GM12878 (cell line): ENCODE results near the gene EPHB1. TPM values are rescaled to one million over a fixed set of nuclear protein-coding genes. Genes with fewer than 3 reads are reported as not detected.

Experiments used
- ATAC-seq: fragments of 200-7000 bp; cut with Tn5 transposase; 3 replicates; pipeline ENCODE4 v1.9.1; 2020; ENCODE audit warnings: mild to moderate bottlenecking, moderate library complexity
- BruUV-seq: library from RNA; stranded (reverse); fragments of 400-500 nt; replicated peaks from 2 replicates; lab custom pipeline; 2021; lab: Mats Ljungman, UMichigan
- CTCF ChIA-PET: fragments of 300-600 bp; sonication (Branson Sonifier 250); formaldehyde crosslinking; extraction: SDS; loops from one replicate; lab custom pipeline; 2021; ENCODE audit warnings: inconsistent platforms; lab: Yijun Ruan, JAX
- POLR2A ChIA-PET: fragments of 350-600 bp; formaldehyde crosslinking; extraction: SDS; loops from one replicate; lab custom pipeline; 2021; ENCODE audit warnings: inconsistent platforms; lab: Charles Lee
- RAD21 ChIA-PET: fragments of 300-600 bp; sonication (Branson Sonifier 250); formaldehyde crosslinking; loops from one replicate; lab custom pipeline; 2023; ENCODE audit warnings: antibody characterized with exemption; ENCODE audit not compliant: unreplicated experiment; lab: Charles Lee
- SMC1A ChIA-PET: fragments of 300-600 bp; sonication (Branson Sonifier 250); formaldehyde crosslinking; loops from one replicate; lab custom pipeline; 2023; ENCODE audit not compliant: unreplicated experiment, uncharacterized antibody; lab: Charles Lee
- DNase-seq: peaks from one replicate; pipeline ENCODE4 v3.0.0-alpha.2; 2011; ENCODE audit warnings: low read depth, low spot score
- FAIRE-seq: peaks from 3 replicates; lab custom pipeline; 2011; peaks lifted over from hg19 to GRCh38; lab: Jason Lieb, UNC
- H2AFZ ChIP-seq: 2 replicates; pipeline ENCODE4 v1.6.0; 2011; ENCODE audit warnings: low read depth, low read length, control low read depth; ENCODE audit not compliant: control insufficient read depth
- H3K27ac ChIP-seq: 2 replicates; pipeline ENCODE4 v1.5.1; 2011; ENCODE audit warnings: control low read depth; ENCODE audit not compliant: control insufficient read depth, insufficient read depth
- H3K27me3 ChIP-seq, 2 experiments: replicated peaks in 1 of 2; 2 replicates each; pipeline versions ENCODE4 v1.6.0 to v1.6.1; 2011; ENCODE audit warnings: low read length in 1 of 2; ENCODE audit not compliant: control insufficient read depth in 2 of 2, insufficient read depth in 2 of 2
- H3K36me3 ChIP-seq, 2 experiments: 2 replicates each; pipeline ENCODE4 v1.5.1; 2011; ENCODE audit warnings: low read length in 1 of 2; ENCODE audit not compliant: control insufficient read depth in 2 of 2, insufficient read depth in 2 of 2
- H3K4me1 ChIP-seq: 2 replicates; pipeline ENCODE4 v1.6.1; 2011; ENCODE audit warnings: mild to moderate bottlenecking, low read length, moderate library complexity, mixed read lengths; ENCODE audit not compliant: control insufficient read depth, insufficient read depth
- H3K4me2 ChIP-seq: 2 replicates; pipeline ENCODE4 v1.6.0; 2011; ENCODE audit warnings: control low read depth; ENCODE audit not compliant: control insufficient read depth, insufficient read depth
- H3K4me3 ChIP-seq: fragments of 200-600 bp; sonication (generic); 2 replicates; pipeline ENCODE4 v1.5.1; 2016
- H3K79me2 ChIP-seq: 2 replicates; pipeline ENCODE4 v1.6.0; 2011; ENCODE audit warnings: low read length; ENCODE audit not compliant: control insufficient read depth, insufficient read depth
- H3K9ac ChIP-seq: 2 replicates; pipeline ENCODE4 v1.8.0; 2011; ENCODE audit warnings: low read length, control low read depth, mixed read lengths; ENCODE audit not compliant: control insufficient read depth, insufficient read depth
- H3K9me3 ChIP-seq: replicated peaks from 3 replicates; pipeline ENCODE4 v1.5.1; 2011; ENCODE audit warnings: mild to moderate bottlenecking, low read length; ENCODE audit not compliant: control insufficient read depth, insufficient read depth
- H4K20me1 ChIP-seq: 2 replicates; pipeline ENCODE4 v1.6.0; 2011; ENCODE audit not compliant: control insufficient read depth, insufficient read depth
- CREM ChIP-seq: IDR thresholded peaks from 2 replicates; pipeline ENCODE4 v1.6.1; 2014; ENCODE audit warnings: antibody characterized with exemption, low read depth
- HDAC6 ChIP-seq: fragments of 200-600 bp; sonication (generic); IDR thresholded peaks from one replicate; pipeline ENCODE4 v1.8.0; 2017; ENCODE audit warnings: antibody characterized with exemption; ENCODE audit not compliant: unreplicated experiment
- LARP7 ChIP-seq: fragments of 450-650 bp; IDR thresholded peaks from 2 replicates; pipeline ENCODE4 v1.6.1; 2017; ENCODE audit warnings: mild to moderate bottlenecking
- MEF2A ChIP-seq: IDR thresholded peaks from 2 replicates; pipeline ENCODE4 v1.6.1; 2011; ENCODE audit warnings: low read depth, mild to moderate bottlenecking, low read length, moderate library complexity; ENCODE audit not compliant: insufficient read depth
- NFIC ChIP-seq: IDR thresholded peaks from 2 replicates; pipeline ENCODE4 v1.6.1; 2012; ENCODE audit warnings: low read depth, mild to moderate bottlenecking, inconsistent platforms, low read length, moderate library complexity
- NFXL1 ChIP-seq: fragments of 450-650 bp; IDR thresholded peaks from 2 replicates; pipeline ENCODE4 v1.6.1; 2017; ENCODE audit warnings: antibody characterized with exemption, mild to moderate bottlenecking, borderline replicate concordance
- NFYA ChIP-seq: IDR thresholded peaks from 2 replicates; pipeline ENCODE4 v1.6.1; 2011; ENCODE audit warnings: low read depth, mild to moderate bottlenecking, low read length, improper control_type of control experiment, borderline replicate concordance
- PML ChIP-seq: IDR thresholded peaks from 2 replicates; pipeline ENCODE4 v1.6.1; 2012; ENCODE audit warnings: low read length, inconsistent platforms
- POLR2A ChIP-seq: IDR thresholded peaks from 2 replicates; pipeline ENCODE4 v1.6.1; 2011; ENCODE audit warnings: low read depth, mild to moderate bottlenecking, low read length
- PRDM15 ChIP-seq: fragments of 450-650 bp; formaldehyde crosslinking; IDR thresholded peaks from 2 replicates; pipeline ENCODE4 v1.4.0; 2020; ENCODE audit warnings: mild to moderate bottlenecking, moderate library complexity
- RBBP5 ChIP-seq: fragments of 200-600 bp; sonication (generic); conservative IDR thresholded peaks from 2 replicates; pipeline ENCODE4 v1.6.1; 2016
- SP1 ChIP-seq: IDR thresholded peaks from one replicate; pipeline ENCODE4 v1.6.1; 2011; ENCODE audit warnings: low read depth, low read length
- TBL1XR1 ChIP-seq: IDR thresholded peaks from 2 replicates; pipeline ENCODE4 v1.6.1; 2012; ENCODE audit warnings: low read depth, low read length, improper control_type of control experiment
- ZNF24 ChIP-seq: fragments of 450-650 bp; IDR thresholded peaks from 2 replicates; pipeline ENCODE4 v1.6.1; 2017; ENCODE audit warnings: antibody characterized with exemption, mild to moderate bottlenecking
- ZNF274 ChIP-seq: IDR thresholded peaks from one replicate; pipeline ENCODE4 v1.8.0; 2011; ENCODE audit not compliant: insufficient read length, insufficient read depth
- ZNF384 ChIP-seq: IDR thresholded peaks from 2 replicates; pipeline ENCODE4 v1.6.1; 2012; ENCODE audit warnings: low read depth, mild to moderate bottlenecking, low read length, improper control_type of control experiment, borderline replicate concordance
- ZSCAN29 ChIP-seq: fragments of 450-650 bp; IDR thresholded peaks from 2 replicates; pipeline ENCODE4 v1.6.1; 2017; ENCODE audit warnings: mild to moderate bottlenecking, moderate library complexity
- WGBS: methylation state at CpG from one replicate; pipeline ENCODE4 v1.1.6; 2016; ENCODE audit warnings: low lambda C conversion rate; ENCODE audit not compliant: insufficient replicate concordance, insufficient coverage; ENCODE audit errors: missing lambda C conversion rate; 5-methylcytosine and 5-hydroxymethylcytosine counted together
- in situ Hi-C: fragments of 300-500 bp; cut with MboI; formaldehyde crosslinking; loops from 9 replicates; pipeline ENCODE4 v1.14.3; 2018; ENCODE audit warnings: mixed read lengths
- intact Hi-C: fragments of 100-400 bp; cut with micrococcal nuclease; formaldehyde crosslinking; loops from one replicate; pipeline ENCODE4 v1.14.2; 2022; ENCODE audit not compliant: unreplicated experiment
- polyA plus RNA-seq, 11 experiments: library from polyadenylated mRNA; depleted of rRNA in 4 of 11; unstranded in 6 of 11; stranded (reverse) in 5 of 11; fragments of >200 nt; fragmentation: Nextera tagmentation in 4 of 11; fragmentation: Illumina TruSeq in 1 of 11; extraction: Ambion mirVana in 4 of 11; extraction: Trizol in 1 of 11; gene quantifications; 1 replicate in 1 of 11; 2 replicates in 10 of 11; pipeline versions ENCODE4 v1.2.1 to v1.2.3, GENCODE V29; 2011 to 2016; ENCODE audit warnings: inconsistent platforms in 2 of 11, missing spikeins in 2 of 11, low read depth in 1 of 11
- total RNA-seq, 4 experiments: library from RNA; depleted of rRNA in 3 of 4; stranded (reverse); fragments of >200 nt in 3 of 4; fragmentation: Illumina TruSeq in 1 of 4; extraction: Trizol in 1 of 4; gene quantifications; 2 replicates each; pipeline versions ENCODE4 v1.2.1 to v1.2.3, GENCODE V29; 2013 to 2021
- TF ChIP-seq, protein P1 (sequence below): fragments of 450-650 bp; IDR thresholded peaks from 2 replicates; pipeline ENCODE4 v1.6.1; 2016; ENCODE audit warnings: mild to moderate bottlenecking
- TF ChIP-seq, protein P2 (sequence below): IDR thresholded peaks from 2 replicates; pipeline ENCODE4 v1.6.1; 2011; ENCODE audit warnings: low read depth, mild to moderate bottlenecking, low read length, moderate library complexity, borderline replicate concordance; ENCODE audit errors: extremely low read depth

The EPHB1 gene
- total and polyA plus RNA-seq, 10 of the 15 experiments (the other 5 are each of a cell fraction or from before 2014, with no cell fraction given), result 0.33 to 23.8 (median 1.2) TPM

DNA sequence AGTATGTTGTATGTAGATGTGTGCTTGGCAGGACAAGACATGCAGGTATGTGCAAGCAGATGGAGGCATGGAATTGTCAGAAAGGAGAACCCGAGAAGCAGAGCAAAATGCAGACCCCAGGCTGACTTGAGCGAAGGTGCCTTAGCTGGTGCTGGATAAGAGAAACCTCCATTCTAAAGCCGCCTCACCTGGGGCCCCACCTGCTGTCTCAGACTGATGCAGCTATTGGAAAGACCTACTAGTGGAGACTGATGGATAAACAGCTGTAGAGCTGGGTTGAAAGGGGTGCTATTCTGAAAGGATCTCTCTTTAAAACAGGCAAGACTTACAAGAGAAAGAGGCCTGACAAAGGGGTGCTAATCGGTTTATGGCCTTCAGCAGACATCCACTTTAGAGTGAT lies 86.2 kb downstream of the EPHB1 start:
- peaks cover 2% of the 10 kb centered on the region for H3K79me2 ChIP-seq
- no peak overlapping the region for H3K4me2 ChIP-seq
- in situ Hi-C loops, result no loop called here
- 65% methylated on average over 4 of the region's 4 CpGs for whole genome bisulfite sequencing
- peaks cover 9% of the 10 kb centered on the region for H3K4me1 ChIP-seq
- intact Hi-C loops, result no loop called here
- no peak overlapping the region for H2AFZ ChIP-seq
- H4K20me1 ChIP-seq, result no peaks in the 10 kb centered on the region
- DNase-seq, result no peak
- no peaks in the 10 kb centered on the region for H3K27me3 ChIP-seq
- RAD21 ChIA-PET, result interaction anchor here (1.0 kb wide), 1 partner anchor 86 kb away, joined by 4 read pairs; the partner anchor contains the start of gene EPHB1
- CTCF ChIA-PET, result interaction anchor here (1.1 to 1.4 kb wide), 3 partner anchors 8 to 86 kb away, joined by 3 to 4 read pairs (median 4); partner anchors contain the start of gene EPHB1
- SMC1A ChIA-PET, result interaction anchor here (0.9 to 1.6 kb wide), 5 partner anchors 12 to 86 kb away, joined by 3 to 8 read pairs (median 5); partner anchors contain the start of gene EPHB1
- TF ChIP-seq SP1 (no peak), ZNF274 (no peak), ZSCAN29 (no peak), NFIC (no peak), RBBP5 (no peak), PML (no peak), POLR2A (no peak), ZNF384 (no peak), MEF2A (no peak), TBL1XR1 (no peak), NFYA (no peak), LARP7 (no peak), ZNF24 (no peak), CREM (no peak), PRDM15 (no peak), NFXL1 (no peak), HDAC6 (no peak)
- TF ChIP-seq, protein P1, sequence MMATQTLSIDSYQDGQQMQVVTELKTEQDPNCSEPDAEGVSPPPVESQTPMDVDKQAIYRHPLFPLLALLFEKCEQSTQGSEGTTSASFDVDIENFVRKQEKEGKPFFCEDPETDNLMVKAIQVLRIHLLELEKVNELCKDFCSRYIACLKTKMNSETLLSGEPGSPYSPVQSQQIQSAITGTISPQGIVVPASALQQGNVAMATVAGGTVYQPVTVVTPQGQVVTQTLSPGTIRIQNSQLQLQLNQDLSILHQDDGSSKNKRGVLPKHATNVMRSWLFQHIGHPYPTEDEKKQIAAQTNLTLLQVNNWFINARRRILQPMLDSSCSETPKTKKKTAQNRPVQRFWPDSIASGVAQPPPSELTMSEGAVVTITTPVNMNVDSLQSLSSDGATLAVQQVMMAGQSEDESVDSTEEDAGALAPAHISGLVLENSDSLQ, result no peak
- TF ChIP-seq, protein P2, sequence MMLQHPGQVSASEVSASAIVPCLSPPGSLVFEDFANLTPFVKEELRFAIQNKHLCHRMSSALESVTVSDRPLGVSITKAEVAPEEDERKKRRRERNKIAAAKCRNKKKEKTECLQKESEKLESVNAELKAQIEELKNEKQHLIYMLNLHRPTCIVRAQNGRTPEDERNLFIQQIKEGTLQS, result no peak
- H3K27ac ChIP-seq, result no peak overlapping the region
- no peak overlapping the region for H3K9ac ChIP-seq
- ATAC-seq, result no peak
- no TSS peak for BruUV-seq
- H3K4me3 ChIP-seq, result no peak overlapping the region
- H3K36me3 ChIP-seq, result peaks cover 0 to 2% of the 10 kb centered on the region in 2 experiments; a peak in 2 of 4 replicates
- H3K9me3 ChIP-seq, result no peaks in the 10 kb centered on the region
- POLR2A ChIA-PET, result no interaction called here
- no peak for FAIRE-seq
